NCI-H345 treated with DMSO at 0.1 percent for 48 hours (cell line): ENCODE results near the gene TUFM.
"Not testable (repeated sequence)": the region's sequence is repeated elsewhere in the genome, so short reads cannot be mapped to it uniquely, and the experiment has no call there.

Experiments used
- DNase-seq: peaks from one replicate; lab custom pipeline; 2025; ENCODE audit not compliant: unreplicated experiment; lab: John Stamatoyannopoulos, UW

TUFM gene

DNA sequence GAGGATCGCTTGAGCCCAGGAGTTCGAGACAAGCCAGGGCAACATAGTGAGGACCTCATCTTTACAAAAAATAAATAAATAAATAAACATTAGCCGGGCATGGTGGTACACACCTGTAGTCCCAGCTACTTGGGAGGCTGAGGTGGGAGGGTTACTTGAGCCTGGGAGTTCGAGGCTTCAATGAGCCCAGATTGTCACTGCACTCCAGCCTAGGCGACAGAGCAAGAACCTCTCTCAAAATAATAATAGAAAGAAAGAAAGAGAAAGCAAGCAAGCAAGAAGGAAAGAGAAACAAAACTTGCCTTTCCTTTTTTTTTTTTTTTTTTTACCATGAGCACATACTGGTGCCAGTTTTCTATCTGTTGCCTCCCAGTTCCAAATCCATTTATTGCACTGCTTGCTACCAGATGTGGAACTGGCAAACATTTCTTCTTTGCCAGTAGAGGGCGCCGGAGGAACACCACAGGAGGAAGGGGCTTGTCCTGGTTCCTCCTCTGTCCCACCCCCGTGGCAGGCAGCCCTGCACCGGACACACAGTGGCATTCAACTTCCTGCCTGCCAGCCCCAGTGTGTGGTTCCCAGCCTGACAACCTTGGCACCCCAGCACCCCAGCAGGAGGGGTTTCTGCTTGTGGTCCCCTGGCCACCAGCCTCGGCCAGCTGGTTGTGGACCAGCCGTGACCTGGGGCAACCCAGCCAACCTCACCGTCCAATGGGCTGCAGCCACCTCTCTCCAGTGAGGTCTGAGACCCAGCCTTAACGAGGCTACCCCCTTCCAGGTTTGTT, 43.7 kb downstream of the TUFM start:
- DNase-seq: not testable (repeated sequence)
